ENCODE results near the gene STAG3. TPM values are rescaled to one million over a fixed set of nuclear protein-coding genes. Genes with fewer than 3 reads are reported as not detected.
A peak's percentile ranks its signal among the peaks of the same experiment; 100 is the strongest.

STAG3 gene
- total and polyA plus RNA-seq, 9 of the 15 experiments (the other 6 are each of a cell fraction or from before 2014, with no cell fraction given): 0.54 to 2.5 (median 1.7) TPM

GRCh38 chr7:100157334-100158228 is 20.1 kb upstream of the STAG3 start (continued):
- TF ChIP-seq ZBTB2 (IDR thresholded peaks at IDR 0.05) (peak; percentile 52; the same call in 1 of the 2 replicates), PHF8 (IDR thresholded peaks at IDR 0.05; ENCODE audit: borderline replicate concordance, low read length) (no peak), POLR2AphosphoS5 (IDR thresholded peaks at IDR 0.05; ENCODE audit: control insufficient read depth, insufficient read depth, low read depth, low read length) (peak; percentile 36; the same call in 1 of the 2 replicates), RNF2 (IDR thresholded peaks at IDR 0.05) (peak; percentile 42; the same call in 1 of the 2 replicates), ZNF140 (CRISPR knock-in tag; IDR thresholded peaks at IDR 0.05) (no peak), ZBTB33 (CRISPR knock-in tag; IDR thresholded peaks at IDR 0.05) (0 out of 2 replicates have a peak, but pooled peaks have one; percentile 48), CSDE1 (IDR thresholded peaks at IDR 0.05) (no peak), TCF3 (CRISPR knock-in tag; IDR thresholded peaks at IDR 0.05) (peak; percentile 74), HNRNPUL1 (IDR thresholded peaks at IDR 0.05; ENCODE audit: low read length) (no peak), SMAD4 (CRISPR knock-in tag; conservative IDR thresholded peaks at IDR 0.05) (peak; percentile 47), ZNF143 (CRISPR knock-in tag; IDR thresholded peaks at IDR 0.05) (0 out of 2 replicates have a peak, but pooled peaks have one; percentile 38), NCOR1 (IDR thresholded peaks at IDR 0.05) (peak; percentile 27; the same call in 1 of the 2 replicates), IRF1 (CRISPR knock-in tag; IDR thresholded peaks at IDR 0.05; ENCODE audit: borderline replicate concordance) (no peak), TEAD1 (CRISPR knock-in tag; IDR thresholded peaks at IDR 0.05) (peak in 1 of 2 experiments; percentile 86; a peak in 1 of 4 replicates), VEZF1 (CRISPR knock-in tag; IDR thresholded peaks at IDR 0.05) (peak; percentile 66), FOXK1 (CRISPR knock-in tag; IDR thresholded peaks at IDR 0.05; ENCODE audit: borderline replicate concordance) (peak; percentile 86; the same call in 1 of the 2 replicates), TAF15 (IDR thresholded peaks at IDR 0.05; ENCODE audit: low read depth, low read length) (no peak), ZNF740 (CRISPR knock-in tag; IDR thresholded peaks at IDR 0.05) (peak; percentile 65; the same call in 1 of the 2 replicates), ZNF740 (tag; IDR thresholded peaks at IDR 0.05) (no peak), LEF1 (IDR thresholded peaks at IDR 0.05) (peak; percentile 52; the same call in 1 of the 2 replicates), DPF2 (IDR thresholded peaks at IDR 0.05) (peak; percentile 88)

Measured in K562 (cell line).